PC-9 (cell line): Measurements from ENCODE around the gene SKAP2.

Experiments used
- EZH2 ChIP-seq: fragments of 200-600 bp; sonication (generic); IDR thresholded peaks from 2 replicates; pipeline ENCODE4 v1.8.0; 2017; ENCODE audit warnings: antibody characterized with exemption, low read depth
- TF ChIP-seq, protein P1 (sequence below): fragments of 200-600 bp; sonication (generic); conservative IDR thresholded peaks from 2 replicates; pipeline ENCODE4 v1.6.1; 2017; ENCODE audit warnings: mixed run types, antibody characterized with exemption, mild to moderate bottlenecking, moderate library complexity

- TF ChIP-seq, protein P1, sequence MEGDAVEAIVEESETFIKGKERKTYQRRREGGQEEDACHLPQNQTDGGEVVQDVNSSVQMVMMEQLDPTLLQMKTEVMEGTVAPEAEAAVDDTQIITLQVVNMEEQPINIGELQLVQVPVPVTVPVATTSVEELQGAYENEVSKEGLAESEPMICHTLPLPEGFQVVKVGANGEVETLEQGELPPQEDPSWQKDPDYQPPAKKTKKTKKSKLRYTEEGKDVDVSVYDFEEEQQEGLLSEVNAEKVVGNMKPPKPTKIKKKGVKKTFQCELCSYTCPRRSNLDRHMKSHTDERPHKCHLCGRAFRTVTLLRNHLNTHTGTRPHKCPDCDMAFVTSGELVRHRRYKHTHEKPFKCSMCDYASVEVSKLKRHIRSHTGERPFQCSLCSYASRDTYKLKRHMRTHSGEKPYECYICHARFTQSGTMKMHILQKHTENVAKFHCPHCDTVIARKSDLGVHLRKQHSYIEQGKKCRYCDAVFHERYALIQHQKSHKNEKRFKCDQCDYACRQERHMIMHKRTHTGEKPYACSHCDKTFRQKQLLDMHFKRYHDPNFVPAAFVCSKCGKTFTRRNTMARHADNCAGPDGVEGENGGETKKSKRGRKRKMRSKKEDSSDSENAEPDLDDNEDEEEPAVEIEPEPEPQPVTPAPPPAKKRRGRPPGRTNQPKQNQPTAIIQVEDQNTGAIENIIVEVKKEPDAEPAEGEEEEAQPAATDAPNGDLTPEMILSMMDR, result no peak
- TF ChIP-seq EZH2, result no peak
These were observed 226.8 kb downstream of the SKAP2 start for GRCh38 chr7:26637610-26638009.
